GM19324 (cell line): ENCODE results near the gene FAM219B.
"Not testable (repeated sequence)": the region's sequence is repeated elsewhere in the genome, so short reads cannot be mapped to it uniquely, and the experiment has no call there.

Experiments used
- ATAC-seq: cut with Tn5 transposase; IDR thresholded peaks from one replicate; pipeline ENCODE4 v1.9.1; 2021; ENCODE audit warnings: mild to moderate bottlenecking, moderate library complexity; ENCODE audit not compliant: unreplicated experiment, low FRiP score

FAM219B gene, protein sequence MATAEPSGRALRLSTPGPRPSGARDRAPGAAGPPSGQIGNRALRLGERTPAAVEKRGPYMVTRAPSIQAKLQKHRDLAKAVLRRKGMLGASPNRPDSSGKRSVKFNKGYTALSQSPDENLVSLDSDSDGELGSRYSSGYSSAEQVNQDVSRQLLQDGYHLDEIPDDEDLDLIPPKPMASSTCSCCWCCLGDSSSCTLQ

GRCh38 chr15:74906450-74907162 is at the start of gene FAM219B:
FAM219B (minus strand) TSS chr15:74906851; CDS start chr15:74906800, 51 bp downstream.
- ATAC-seq = peak; percentile 84

GRCh38 chr15:74955796-74956647 is 49.4 kb upstream of the FAM219B start:
- ATAC-seq = peak; percentile 44

- no peak for ATAC-seq
These were observed 48.4 kb upstream of the FAM219B start for GRCh38 chr15:74955017-74955416.

DNA sequence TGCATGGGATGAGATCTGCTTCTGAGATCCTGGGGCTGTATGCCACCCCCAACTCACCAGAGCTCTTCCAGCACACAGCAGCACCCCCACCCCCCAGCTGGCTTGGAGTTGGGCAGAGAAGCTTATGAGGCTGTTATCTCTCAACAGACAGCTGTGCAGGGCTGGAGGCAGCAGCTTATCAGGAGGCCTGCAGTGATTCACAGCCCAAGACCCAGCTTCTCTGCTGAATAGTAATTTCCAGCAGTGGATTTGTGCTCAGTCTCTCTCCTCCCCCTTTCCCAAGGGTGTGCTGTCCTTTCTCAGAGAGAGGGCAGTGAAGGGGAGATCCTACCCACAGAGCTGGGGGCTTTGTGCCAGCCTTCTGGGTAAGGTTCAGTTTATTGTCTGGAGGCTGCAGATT is 47.9 kb upstream of the FAM219B start:
- ATAC-seq = no peak

DNA sequence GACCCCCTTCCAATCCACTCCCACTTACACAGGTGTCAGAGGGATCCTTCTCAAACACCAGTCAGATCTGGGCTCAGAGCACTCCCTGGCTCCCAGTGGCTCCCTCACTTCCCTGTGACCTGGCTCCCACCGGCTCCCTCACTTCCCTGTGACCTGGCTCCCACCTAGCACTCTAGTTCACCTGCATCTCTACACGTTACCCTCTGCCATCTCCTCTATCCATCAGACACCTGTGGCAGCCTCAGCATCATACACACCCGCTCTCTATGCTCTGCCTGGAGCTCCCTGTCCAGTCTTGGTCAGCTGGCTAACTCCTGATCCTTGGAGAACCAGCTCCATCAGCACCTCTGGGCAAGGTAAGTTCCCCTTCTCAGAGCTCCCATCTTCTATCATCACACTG is 44.4 kb upstream of the FAM219B start:
- no peak for ATAC-seq

GRCh38 chr15:74950078-74950908 is 43.6 kb upstream of the FAM219B start:
- no peak for ATAC-seq

GRCh38 chr15:74937590-74938371 is 31.1 kb upstream of the FAM219B start, which contains the start of gene COX5A:
COX5A (minus strand) TSS chr15:74938073; CDS start chr15:74938014, 59 bp downstream.
- peak; percentile 89 for ATAC-seq

- ATAC-seq = no peak
These were observed 30.6 kb upstream of the FAM219B start for GRCh38 chr15:74937272-74937589.

DNA sequence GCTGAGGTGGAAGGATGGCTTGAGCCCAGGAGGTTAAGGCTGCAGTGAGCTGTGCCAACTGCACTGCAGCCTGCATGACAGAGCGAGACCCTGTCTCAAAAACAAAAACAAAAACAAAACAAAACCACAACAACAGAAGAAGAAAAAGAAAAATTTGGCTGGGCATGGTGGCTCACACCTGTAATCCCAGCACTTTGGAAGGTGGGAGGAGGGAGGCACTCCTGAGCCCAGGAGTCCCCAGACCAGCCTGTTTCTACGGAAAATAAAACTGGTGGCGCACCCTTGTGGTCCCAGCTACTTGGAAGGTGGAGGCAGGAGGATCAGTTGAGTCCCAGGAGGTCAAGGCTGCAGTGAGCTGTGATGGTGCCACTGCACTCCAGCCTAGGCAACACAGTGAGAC is 28.5 kb upstream of the FAM219B start:
- not testable (repeated sequence) for ATAC-seq

GRCh38 chr15:74933573-74933972 is 26.9 kb upstream of the FAM219B start:
- no peak for ATAC-seq

GRCh38 chr15:74928771-74929198 is 22.1 kb upstream of the FAM219B start:
- no peak for ATAC-seq

DNA sequence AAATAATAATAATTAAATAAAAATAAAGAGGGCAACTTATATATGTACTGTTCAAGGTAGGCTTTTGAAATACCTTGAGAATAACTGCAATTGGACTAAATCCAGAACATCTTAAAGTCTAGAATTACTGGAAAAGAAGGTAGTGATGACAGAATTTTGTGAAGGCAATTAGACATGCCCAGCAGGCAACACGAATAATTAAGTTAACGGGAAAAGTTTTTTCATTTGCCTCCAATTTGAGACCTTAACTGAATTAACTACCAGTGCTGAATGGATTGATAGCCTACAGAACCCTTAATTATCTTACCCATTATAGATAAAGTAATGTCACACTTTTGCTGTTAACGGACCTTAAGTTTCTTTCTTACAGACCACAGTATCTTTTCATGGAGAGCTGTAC is 17.9 kb upstream of the FAM219B start:
- ATAC-seq = no peak

GRCh38 chr15:74920456-74920855 is 13.8 kb upstream of the FAM219B start:
- ATAC-seq = no peak

DNA sequence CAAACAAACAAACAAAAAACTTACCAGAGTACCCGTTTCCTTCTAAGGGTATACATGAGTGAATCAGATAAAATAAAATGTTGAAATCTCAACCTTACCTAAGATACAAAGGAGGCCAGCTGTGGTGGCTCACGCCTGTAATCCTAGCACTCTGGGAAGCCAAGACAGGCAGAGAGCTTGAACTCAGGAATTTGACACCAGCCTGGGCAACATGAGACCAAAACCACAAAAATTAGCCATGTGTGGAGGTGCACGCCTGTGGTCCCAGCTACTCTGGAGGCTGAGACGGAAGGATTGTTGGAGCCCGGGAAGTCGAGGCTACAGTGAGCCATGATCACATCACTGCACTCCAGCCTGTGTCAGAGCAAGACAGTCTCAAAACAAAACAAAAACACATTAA is 11.0 kb upstream of the FAM219B start:
- ATAC-seq = no peak

DNA sequence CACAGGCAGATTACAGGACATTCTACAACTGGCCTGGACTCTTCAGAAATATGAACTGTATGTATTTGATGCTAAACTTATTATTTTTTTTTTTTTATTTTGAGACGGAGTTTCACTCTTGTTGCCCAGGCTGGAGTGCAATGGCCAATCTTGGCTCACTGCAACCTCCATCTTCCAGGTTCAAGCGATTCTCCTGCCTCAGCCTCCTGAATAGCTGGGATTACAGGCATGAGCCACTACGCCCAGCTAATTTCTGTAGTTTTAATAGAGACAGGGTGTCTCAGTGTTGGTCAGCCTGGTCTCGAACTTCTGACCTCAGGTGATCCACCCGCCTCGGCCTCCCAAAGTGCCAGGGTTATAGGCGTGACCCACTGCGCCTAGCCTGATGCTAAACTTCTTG is 7.1 kb upstream of the FAM219B start:
- ATAC-seq = not testable (repeated sequence)

DNA sequence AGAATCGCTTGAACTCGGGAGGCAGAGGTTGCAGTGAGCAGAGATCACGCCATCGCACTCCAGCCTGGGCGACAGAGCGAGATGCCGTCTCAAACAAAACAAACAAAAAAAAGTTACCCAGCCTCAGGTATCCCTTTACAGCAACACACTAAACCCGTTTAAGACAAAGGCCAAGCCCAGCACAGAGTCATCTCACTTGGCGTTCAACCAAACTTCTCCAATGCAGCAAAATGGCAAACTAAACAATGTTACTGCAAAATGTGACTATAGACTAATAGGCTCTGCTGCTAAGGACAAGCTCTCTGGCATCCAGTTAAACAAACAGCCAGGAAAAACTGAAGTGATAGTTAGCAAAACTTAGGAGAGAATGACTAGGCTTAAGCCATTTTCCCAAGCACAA is 6.4 kb upstream of the FAM219B start:
- ATAC-seq = no peak

DNA sequence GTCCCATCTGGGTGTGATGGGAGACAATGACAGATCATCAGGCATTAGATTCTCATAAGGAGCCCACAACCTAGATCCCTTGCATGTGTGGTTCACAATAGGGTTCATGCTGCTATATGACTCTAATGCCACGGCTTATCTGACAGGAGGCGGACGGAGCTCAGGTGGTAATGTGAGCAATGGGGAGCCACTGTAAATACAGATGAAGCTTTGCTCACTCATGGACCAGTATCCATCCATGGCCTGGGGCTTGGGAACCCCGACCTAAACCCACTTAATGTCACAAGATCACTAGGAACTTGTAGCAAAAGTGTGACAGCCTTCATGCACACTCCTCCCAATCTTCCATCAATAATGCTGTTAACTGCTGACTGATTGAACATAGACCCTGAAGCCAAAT is 2.0 kb upstream of the FAM219B start:
- ATAC-seq = no peak

DNA sequence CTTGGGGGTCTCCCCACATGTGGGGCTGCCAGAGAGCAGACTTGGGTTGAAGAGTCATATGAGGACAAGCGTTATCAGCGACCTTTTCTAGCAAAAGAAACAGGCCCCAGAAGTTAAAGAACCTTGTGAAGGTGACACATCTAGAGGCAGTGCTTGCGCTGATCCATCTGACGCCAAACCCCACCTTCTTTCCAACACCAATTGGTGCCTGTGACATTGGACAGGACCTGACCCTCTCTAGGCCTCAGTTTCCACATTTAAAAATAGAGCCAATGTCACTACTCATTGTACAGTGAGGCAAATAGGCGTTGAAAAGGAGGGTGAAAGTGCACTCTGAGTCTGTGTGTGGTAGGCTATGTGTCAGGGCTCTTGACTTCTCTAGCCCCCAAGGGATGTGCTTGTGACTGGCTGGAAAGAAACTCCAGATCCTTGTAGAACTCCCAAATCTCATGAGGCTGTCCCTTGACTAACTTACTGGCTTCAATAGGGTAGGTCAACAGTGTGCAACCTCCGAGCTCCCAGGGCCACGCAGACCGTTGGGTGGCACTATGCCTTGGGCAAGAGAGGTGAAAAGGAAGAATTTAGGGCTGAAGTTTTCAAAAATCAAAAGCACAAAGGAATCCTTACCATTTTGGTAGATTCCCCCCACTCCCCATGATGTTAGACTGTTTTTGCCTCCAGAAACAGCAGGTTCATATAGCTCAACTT is 666 bp upstream of the FAM219B start:
- peak; percentile 5 for ATAC-seq

GRCh38 chr15:74906067-74906449 is 593 bp downstream of the FAM219B start:
- ATAC-seq = no peak
